ENCODE results near the gene ZW10.
"Not testable (repeated sequence)": the region's sequence is repeated elsewhere in the genome, so short reads cannot be mapped to it uniquely, and the experiment has no call there.

The ZW10 gene

DNA sequence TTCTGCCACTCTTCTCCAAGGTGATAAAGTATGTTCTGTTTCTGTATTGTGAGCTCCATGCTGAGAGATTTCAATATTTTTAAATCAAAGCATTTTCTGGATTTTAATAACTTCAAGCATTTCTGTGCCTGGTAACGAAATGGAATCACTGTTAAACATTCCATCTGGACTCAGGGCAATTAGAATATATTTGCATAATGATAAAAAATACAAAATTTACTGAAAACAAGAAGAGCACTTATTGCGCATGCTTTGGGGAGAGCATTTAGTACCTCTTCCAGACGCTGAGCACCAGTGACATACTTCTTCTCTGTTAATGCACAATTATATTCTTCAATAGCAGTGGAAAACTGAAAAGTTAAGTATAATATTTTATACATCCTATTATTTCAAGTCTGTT lies 13.3 kb downstream of the ZW10 start:
- DNase-seq: no peak

- DNase-seq: no peak
These were observed 20.6 kb downstream of the ZW10 start for GRCh38 chr11:113752932-113753331.

- DNase-seq: no peak
These were observed 37.2 kb downstream of the ZW10 start for GRCh38 chr11:113736323-113736722.

DNA sequence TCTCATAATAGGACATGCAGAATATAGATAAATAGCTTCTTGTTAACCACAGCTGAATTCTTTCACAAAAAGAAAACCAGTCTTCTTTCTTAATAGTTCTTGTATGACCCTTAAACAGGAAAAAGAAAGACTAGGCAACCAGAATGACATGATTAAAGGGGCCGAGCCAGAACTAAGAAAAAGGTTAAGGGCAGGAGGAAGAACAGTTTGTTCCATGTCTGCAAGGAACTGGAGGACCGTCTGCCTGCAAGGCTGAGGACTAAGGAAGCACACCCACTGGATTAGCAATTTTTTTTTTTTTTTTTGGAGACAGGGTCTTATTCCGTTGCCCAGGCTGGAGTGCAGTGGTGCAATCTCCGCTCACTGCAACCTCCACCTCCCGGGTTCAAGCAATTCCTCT lies 41.4 kb downstream of the ZW10 start:
- DNase-seq: no peak

DNA sequence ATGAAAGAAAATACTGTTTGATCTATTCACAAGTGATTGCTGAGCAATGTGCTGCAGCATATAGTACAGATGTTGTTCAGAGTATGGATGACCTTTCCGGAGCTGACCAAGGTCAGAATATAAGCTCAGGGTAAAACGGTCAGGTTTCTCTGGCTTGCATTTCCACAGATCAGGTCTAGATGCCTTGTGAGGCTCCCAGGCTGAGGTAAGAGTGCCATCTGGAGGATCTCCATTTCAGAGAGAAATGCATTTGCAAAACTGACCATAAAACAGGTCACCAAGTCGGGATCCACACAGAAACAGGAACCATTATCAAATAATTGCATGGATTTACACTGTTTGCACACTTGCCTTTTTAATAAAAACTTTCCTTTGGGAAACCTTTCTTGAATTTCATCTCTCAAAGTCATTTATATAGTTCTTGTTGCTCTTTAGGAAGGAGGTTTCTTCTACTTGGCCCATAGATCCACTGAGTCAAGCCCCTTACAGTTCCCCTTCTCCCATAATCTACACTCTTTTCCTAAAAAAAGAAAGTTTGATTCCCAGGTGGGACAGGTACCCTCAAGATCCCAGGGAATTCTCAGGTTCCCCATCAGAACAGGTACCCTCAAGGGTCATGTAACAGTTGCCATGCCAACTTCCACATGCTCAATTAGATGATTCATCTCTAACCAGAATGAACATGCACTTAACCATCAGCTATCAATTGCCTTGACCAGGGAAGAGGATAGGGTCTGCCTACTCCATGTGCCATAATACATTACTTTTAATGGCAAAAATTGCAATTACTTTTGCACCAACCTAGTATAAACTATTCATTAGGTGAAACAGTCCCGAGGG lies 42.4 kb downstream of the ZW10 start:
- DNase-seq: no peak

DNA sequence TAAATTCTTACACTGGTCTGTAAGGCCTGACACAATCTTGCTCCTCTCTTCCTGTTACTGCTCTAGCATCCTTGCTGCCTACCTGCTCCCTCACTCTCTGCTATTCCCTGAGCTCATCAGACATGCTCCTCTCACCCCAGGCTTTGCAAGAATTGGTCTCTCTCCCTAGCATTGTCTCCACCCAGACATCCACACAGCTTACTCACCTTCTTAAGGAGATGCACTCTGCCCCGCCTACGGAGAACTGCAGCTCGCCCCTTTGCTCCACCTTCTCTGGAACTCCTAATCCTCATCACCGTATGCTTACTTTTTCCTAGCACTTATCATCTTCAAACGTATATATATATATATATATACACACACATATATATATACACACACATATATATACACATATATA lies 44.0 kb downstream of the ZW10 start:
- no peak for DNase-seq

GRCh38 chr11:113728814-113729213 lies 44.7 kb downstream of the ZW10 start:
- DNase-seq: no peak

DNA sequence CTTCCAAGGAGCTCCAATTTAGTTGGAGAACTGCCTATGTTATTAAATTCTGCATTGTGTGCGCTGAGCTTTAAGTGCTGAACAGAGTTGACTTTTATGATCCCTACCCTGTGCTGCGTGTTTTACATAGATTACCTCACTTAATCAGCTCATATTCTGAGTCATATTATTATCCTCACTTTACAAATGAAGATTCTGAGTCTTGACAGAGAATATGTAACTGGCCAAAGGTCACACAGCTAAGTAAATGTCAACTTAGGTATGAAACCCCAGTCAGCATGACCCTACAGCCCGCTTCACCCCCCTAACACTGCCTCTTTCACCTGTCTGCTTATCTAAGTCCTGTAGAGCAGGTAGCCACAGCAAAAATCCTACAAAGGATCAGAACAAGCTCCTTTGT lies 47.6 kb downstream of the ZW10 start:
- no peak for DNase-seq

- no peak for DNase-seq
These were observed 48.1 kb downstream of the ZW10 start for GRCh38 chr11:113725407-113725806.

DNA sequence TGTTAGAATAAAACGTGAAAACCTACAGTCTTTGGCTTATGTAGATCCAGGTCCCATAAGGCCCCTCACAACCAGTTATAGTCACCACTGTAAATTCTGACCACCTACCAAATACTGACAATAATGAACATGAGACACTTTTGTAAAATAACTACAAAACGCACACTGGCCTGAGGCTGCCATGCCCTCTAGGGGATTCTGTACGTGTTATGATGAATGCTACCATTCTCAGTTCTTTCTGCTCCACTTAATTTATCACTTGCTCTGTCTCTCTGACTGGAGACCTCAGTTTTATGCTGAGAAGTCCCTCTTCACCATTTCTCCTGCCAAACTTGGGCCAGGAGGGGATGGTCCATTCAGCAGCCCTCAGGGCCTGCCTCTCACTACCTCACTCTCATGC lies 48.7 kb downstream of the ZW10 start:
- no peak for DNase-seq

DNA sequence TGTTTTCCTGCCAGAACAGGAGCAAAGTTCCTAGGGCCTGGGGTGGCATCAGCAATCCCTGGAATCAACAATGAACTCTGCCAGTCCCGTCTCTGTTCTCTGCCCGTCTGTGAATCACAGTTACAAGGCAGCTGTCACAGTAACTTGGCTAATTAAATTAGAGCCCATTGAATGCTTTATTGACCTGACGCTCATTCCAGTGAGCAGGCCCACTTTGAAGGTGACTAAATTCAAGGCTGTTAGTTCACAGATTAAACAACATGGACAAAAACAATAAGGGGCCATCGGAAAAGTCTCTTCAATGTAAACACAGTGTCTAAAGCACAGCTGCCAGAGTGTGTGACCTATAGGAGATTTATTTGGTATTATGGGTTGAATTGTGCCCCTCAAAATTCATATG lies 49.7 kb downstream of the ZW10 start:
- no peak for DNase-seq

- DNase-seq: no peak
These were observed 50.6 kb downstream of the ZW10 start for GRCh38 chr11:113722934-113723333.

- no peak for DNase-seq
These were observed 51.3 kb downstream of the ZW10 start for GRCh38 chr11:113722221-113722620.

DNA sequence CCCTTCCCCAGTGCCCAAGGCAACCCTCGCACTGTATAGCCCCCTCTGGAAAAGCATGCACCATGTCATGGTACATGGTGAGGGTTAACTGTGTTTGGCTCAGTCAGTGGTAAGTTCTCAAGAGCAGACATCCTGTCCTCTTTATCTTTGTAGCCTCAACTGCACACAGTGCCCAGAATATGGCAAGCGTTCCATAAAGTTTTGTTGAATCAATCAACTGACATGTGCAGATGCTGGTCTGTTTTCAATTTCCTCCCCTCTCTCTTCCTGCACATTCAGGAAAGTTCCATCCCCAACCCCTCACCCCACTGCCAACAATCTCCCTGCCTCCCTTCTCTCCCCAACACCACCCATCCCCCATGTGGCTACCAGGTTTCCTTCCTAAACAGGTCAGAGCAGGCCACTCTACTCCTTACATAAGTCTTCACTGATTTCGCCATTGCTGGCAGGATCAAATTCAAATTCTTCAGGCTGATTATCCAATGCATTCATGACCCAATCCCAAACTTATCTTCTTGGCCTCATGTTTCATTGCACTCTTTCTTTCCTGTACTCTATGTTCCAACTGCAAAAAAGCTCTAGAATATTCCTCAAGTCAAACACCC lies 51.9 kb downstream of the ZW10 start:
- DNase-seq: no peak

- not testable (repeated sequence) for DNase-seq
These were observed 53.0 kb downstream of the ZW10 start for GRCh38 chr11:113720478-113720877.

GRCh38 chr11:113715882-113716625 lies 57.4 kb downstream of the ZW10 start:
- no peak for DNase-seq

GRCh38 chr11:113715273-113715672 lies 58.2 kb downstream of the ZW10 start:
- no peak for DNase-seq

DNA sequence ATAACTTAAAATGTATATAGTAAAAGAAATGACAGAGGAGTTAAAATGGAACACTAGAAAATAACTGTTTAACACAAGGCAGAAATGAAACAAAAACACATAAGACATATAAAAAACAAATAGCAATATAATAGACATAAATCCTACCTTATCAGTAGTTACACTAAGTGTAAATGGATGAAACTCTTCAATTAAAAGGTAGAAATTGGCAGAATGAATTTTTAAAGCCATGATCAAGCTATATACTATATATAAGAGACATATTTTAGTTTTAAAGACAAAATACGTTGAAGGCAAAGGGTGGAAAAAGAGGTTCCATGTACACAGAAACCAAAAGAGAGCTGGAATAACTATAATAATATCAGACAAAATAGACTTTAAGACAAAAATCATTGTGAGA lies 62.5 kb downstream of the ZW10 start:
- DNase-seq: no peak

DNA sequence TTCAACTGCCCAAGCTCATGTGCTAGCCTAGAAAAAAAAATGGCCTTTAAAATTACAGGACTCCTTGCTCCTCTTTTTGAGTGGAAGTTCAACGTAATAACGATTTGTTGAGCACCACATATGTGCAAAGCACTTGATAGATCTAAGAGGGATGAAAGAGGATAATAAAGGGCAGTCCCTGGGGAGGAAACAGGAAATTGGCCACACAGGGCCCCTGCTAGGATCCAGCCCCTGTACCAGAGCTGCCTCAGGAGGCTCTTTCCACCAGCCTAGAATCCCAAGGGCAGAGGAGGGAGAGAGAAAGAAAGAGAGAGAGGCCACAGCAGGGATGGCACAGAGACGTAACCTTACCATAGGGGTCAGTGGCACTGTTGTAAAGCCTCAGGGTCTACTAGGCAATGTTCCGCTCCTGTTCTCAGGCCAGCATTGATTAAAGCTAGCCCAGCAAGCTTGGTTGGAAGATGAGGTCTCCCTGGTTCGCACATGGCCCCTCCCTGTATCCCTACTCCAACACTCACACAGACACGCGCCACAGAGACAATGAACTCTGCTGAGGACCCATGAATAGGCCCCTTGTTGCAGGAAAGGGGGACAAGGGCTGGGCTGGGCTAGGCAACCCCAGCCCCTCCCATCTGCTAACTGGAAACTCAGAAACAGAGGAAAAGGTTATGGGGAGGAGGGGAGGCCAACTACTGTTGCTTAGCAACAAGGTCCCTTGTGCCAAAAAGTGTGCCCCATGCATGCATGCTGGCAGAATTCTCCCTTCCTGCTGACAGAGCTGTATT lies 67.4 kb downstream of the ZW10 start, which contains the start of gene TMPRSS5:
Gene TMPRSS5, minus strand, starts transcription at position 438 of the 785 bp plus-strand sequence. Its CDS starts 84 bp downstream, at position 354.
- no peak for DNase-seq

DNA sequence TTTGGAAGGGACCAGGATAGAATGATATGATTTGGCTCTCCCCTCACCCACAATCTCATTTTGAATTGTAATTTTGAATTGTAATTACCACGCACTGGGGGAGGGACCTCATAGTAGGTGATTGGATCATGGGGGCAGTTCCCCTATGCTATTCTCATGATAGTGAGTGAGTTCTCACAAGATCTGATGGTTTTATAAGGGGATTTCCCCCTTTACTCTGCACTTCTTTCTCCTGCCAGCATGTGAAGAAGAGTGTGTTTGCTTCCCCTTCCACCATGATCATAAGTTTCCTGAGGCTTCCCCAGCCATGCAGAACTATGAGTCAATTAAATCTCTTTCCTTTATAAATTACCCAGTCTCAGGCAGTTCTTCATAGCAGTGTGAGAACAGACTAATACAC lies 69.9 kb downstream of the ZW10 start:
- not testable (repeated sequence) for DNase-seq

- DNase-seq: no peak
These were observed 72.0 kb downstream of the ZW10 start for GRCh38 chr11:113701491-113701890.

DNA sequence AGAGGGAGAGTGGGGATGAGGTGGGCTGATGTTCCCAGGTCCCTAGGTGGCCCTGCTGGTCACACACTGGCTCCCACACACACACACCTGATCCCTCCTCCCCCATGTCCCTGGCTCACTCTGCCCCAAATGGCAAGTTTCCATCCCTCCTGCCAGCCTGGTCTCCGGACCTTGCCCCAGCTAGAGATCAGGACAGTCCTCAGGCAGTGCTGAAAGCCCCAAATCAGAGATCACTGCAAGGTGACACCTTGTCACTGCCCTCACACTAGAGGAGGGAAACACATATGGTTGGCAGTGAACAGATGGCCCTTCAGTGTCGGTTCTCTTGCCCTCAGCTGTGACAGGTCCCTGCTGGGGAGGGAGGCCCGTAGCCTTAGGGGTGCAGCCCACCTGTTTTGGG lies 75.0 kb downstream of the ZW10 start:
- no peak for DNase-seq

Data from activated CD4-positive, alpha-beta T cell treated with anti-CD3 and anti-CD28 coated beads for 4 hours (primary cell).